HL-60/S4 treated with retinoic acid at 250 ng/mL for 4 days and 3 days (cell line): Measurements from ENCODE around the gene PLD2.
"Not testable (repeated sequence)": the region's sequence is repeated elsewhere in the genome, so short reads cannot be mapped to it uniquely, and the experiment has no call there.

Experiments
- in situ Hi-C: fragments of 300-500 bp; cut with MboI; formaldehyde crosslinking; loops from 2 replicates; pipeline ENCODE4 v1.7.0; 2022; ENCODE audit warnings: low sequenced_read_pairs

PLD2 gene

DNA sequence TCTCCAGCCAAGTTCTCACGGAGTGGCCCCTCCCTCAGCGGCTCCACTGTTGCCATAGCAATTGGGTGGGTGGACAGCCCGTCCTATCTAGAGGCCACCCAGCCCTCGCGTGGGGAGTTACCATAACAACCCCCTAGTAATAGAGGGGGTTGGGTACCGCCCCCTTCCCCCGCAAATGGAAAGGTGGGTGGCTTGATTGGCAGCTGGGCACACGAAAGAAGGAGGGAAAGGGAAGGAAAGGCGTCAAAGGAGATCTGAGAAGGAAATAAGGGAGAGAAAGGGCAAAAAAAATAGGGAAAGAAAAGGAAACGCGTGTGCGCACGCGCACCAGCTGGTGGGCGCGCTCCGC is 25.9 kb downstream of the PLD2 start:
- in situ Hi-C loops, result not testable (repeated sequence)

DNA sequence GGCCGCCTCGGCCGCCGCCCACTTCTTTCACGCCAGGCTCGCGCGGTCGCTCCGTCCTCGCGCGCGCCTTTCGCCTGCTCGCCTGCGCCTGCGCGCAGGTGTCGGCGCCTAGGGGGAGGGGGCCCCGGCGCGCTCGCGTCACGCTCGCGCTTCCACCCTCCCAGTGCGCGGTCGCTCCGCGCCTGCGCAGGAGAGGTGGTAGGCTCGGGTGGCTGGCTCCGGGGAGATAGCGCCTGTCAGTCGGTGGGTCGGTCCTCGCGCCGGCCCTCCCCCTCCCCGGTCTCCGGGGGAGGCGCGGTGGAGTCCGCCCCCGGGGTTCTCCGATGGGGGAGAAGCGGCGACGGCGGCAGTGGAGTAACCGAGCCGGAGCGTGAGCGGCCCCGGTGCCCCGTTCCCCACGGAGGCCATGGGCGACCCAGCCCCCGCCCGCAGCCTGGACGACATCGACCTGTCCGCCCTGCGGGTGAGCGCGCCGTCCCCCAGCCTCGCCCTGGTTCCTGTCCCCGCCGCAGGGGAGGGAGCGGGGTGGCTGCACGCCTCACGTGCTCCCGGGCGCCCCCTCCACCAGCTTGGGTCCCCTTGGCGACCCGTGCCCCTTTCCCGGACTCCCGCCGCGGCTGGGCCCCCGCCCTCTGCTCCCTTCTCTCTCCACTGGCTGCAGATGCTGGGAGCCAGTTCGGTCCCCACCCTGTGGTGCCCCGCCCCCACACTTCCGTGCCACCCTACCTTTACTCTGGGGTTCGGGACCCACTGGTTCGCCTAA is 26.4 kb downstream of the PLD2 start, which contains the start of gene MINK1:
Gene MINK1 (plus strand): TSS at position 163 of the 763 bp plus-strand sequence. CDS start 244 bp downstream, at position 407.
- in situ Hi-C loops, result no loop called here

DNA sequence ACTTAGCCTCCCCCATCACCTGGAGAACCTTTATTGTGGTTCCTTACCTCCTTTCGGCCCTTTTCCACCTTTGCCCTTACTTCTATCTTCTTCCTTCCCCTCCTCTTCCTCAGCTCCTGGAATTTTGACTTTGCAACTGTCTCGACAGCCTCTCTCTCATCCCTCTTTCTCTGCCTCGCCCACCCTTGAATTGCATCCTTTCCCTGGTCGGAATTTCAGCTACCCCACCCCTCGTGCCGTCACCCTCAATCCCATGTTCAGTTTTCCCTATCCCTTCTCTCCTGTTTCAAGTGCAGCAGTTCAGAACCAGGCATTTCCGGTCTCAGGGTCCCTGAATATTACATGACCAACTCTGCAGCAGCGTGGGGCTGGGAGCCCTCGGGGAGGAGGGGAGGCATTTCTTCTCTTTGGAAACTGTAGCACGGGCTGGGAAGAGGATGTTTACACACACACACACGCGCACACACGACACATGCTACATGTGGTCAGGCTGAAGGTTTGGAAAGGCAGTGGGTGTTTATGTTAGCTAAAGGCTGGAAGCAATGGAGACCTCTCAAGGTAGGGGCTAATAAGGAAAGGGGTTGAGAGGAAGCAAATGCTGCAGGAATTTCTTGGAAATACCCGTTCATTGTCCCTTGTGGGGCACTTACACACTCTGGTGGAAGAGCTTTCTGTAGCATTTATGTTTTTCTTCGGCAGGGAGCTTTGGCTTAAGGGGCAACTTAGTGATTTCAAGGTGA is 27.2 kb downstream of the PLD2 start:
- in situ Hi-C loops, result no loop called here

DNA sequence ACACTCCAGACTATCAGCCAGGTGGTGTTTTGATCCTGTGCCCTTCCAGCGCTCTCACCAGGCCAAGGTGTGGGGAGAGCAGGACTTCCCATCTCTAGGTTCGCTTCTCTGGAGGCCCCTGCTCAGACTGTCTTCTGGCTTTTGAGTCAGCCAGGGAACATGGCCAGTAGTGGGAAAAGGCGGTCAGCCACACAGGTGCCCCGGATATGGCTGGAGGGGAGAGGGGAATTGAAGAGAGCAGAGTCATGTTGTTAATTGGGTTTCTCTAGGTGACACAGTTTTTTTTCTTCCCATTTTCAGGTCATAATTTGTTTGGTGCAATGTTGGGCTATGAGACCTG is 27.7 kb downstream of the PLD2 start:
- in situ Hi-C loops, result no loop called here

DNA sequence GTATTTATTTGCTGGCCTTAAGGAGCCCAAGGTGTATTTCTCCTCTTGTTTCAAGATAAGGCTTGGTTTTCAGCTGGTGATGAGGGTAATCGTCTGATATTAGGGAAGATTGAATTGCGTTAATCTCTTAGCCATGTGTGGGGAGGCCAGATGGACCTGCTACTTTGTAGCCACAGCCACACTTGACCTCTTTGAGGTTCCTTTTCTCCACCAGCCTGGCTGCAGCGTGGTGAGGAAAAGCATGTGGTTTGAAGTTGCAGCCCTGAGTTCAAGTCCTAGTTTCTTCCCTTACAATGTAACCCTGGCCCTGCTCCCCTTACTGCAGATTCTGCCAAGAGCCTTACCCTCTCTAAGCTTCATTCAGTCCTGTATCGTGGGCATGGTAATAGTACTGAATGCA is 29.3 kb downstream of the PLD2 start:
- in situ Hi-C loops, result no loop called here

DNA sequence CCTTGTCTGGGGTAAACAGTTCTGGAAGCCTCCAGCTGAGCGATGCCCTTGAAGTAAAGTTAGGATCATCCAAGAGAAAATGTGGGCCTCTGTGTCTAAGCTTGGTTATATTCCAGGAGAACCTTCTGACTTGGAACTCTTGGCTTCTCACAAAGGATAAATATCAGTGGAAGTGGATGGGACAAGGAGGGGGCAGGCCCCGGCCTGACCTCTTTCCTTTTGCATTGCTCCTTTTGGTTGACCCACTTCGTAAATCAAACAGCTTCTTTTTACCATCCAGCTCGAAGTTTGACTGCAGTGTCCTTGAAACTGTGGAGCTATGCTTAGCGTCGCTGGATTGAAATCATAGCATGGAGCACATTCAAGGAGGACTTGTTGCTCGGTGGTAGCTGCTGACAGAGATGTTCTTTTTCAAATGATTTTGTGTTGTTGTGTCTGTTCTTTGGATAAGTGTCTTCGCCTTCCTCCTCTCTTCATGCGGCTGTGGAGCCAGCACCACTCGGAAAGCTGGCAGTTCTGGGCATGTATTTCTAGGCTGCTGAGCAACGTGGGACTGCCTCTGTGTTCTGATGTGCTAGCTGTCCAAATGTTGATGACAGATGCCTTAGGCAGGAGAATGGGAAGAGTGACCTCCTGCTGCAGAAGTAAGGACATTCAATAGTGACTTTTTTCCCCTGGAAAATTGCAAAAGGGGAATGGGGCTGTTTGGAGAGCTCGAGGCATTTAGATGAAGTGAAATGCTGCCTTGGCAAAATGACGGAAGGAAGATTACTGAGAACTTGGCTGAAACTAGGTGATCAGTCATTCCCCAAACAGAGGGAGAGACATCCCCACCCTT is 30.7 kb downstream of the PLD2 start:
- in situ Hi-C loops, result no loop called here

DNA sequence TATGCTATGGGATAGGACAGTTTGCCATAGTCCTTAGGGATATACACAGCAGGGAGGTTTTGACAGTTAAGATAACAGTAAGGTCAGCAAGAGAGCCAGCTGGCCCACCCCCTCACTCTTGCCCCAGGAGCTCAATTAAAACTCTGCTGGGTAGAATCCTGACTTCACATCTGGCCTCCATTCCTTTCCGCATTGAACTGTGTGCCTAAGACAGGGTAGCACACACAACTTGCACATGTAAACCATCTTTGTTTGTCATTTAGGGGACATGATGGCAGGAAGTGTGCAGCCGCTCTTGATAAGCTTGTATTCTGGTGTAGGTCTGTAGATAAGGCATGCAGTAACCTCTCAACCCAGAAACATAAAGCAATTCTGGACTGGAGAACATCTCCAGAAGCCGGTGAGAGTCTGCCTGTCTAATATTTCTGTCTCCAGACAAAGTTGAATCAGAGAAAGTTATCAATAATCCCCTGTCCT is 31.4 kb downstream of the PLD2 start:
- in situ Hi-C loops, result no loop called here

DNA sequence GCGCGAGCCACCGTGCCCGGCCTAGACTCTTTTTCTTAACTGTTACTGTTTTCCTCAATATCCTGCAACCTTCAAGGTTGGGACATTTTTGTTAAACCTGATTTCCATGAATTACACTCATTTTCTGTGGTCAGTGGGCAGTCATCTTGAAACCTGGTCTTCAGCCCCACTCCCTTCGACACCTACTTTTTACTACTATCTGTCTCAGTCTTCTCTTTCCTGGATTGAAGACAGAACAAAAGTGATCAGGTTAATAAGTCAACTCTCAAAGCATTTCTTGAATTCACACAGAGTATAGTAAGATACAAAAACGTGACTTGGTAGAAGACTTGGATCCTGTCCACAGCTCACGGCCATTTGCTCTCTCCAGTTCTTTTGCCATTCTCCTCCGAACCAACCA is 32.3 kb downstream of the PLD2 start:
- in situ Hi-C loops, result no loop called here

DNA sequence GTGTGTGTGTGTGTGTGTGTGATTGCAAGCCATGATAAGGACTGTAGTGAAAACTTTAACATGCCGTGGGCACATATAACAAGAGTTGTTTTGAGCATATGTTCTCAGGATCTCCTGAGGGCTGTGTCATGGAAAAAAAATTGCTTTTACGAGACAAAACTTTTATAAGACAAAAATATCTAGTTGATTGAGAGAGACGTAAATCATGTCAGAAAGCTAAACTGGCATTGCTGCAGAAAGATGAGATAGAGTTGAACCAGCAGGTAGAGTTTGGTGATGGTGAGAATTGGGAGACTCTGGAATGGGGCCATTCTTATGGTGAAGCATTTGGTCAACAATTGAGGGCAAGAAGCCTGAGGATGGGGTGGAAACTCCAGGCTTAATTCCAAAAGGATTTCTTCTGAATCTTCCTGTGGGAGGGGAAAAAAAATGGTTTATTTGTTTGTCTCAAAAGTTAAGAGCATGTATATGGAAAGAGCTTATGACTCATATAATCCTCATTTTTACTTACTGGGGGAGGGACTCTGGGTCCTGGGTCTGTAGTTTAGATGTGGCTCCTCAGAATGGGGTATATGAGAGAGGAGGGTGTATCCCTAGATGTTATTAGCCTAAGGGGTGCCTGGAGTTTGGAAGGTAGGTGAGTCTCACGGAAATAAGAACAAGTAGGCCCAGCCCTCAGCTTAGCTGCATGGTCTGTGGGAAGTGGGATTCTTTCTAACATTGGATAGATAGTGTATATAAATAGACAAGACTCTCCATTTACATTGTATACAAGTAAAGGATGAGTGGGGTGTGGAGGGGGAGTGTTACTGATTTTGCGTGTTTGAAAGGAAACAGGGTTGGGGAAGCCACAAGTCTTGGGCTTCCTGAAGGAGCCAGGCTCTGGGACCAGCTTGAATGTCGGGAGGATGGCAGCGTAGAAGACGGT is 33.3 kb downstream of the PLD2 start:
- in situ Hi-C loops, result no loop called here

DNA sequence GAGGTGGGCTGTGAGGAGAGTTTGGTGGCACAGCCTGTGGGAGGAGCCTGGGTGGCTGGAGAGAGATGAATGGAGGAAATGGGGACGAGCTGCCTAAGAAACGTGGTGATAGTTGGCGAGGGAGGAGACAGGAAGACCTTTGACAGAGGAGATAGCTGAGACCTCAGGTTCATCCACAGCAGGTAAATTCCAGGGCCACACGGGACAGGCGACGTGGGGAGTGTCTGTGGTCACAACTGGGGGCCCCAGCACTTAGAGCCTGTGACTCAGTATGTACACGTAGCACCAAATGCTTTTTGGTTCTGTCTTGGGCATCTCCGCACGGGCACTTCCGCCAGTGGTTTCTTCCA is 33.9 kb downstream of the PLD2 start:
- in situ Hi-C loops, result no loop called here

DNA sequence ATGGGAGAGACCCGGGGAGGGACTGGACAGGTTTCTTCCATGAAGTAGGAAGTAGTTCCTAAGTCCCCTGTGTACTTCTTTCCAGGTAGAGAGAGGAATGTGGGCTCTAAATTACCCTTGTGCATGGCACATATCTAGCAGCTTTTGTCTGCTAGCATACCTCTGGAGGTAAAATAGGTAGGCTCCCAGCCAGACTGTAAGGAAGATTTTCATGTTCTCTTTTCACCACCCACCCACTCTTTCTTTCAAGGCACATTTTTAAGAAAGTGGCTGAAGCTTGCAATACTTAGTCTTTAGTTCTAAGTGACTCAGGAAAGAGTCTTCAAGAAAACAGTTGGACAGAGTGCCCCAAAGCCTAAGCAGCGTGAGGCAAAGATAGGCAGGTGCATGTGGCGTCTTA is 35.4 kb downstream of the PLD2 start:
- in situ Hi-C loops, result no loop called here

DNA sequence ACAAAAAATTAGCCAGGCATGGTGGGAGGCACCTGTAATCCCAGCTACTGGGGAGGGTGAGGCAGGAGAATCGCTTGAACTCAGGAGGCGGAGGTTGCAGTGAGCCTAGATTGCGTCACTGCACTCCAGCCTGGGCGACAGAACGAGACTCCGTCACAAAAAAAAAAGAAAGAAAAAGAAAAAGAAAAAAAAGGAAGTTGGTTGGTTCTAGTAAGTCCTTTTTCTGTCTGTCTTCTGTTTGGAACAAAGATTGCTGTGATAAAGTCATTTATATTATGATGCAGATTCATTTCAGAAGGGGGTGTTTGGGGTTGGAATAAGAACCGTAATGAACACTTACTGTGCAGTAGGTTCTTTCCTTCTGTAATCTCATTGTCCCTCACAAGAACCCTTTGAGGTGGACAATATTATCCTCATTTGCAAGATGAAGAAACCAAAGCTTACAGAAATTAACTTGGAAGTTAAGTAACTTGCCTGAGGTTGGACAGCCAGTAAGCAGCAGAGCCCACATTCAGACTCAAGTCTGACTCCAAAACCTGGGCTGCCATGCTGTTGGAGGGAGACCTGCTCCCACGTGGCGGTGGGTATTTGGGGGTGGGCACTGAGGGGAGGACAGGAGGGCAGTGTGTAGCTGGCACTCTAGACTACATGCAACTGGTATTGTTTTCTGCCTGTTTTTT is 36.5 kb downstream of the PLD2 start:
- in situ Hi-C loops, result no loop called here

DNA sequence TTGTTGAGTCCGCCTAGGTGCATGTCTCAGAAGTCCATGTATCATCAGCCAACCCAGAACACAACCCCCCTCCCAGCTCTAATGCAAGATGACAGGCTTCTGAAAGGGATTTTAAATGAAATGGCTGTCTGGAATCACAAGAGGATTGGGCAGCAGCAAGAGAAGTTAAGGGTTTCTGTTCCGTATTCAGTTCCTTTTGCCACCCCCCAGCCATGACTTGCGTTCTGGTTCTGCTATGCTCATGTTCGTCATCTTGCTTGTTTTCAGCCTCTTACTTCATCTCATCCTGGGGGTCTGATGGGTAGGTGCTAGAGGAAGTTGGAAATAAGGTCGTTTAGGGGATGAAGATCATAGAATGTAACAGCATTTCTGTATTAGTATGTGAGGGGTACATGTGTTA is 38.2 kb downstream of the PLD2 start:
- in situ Hi-C loops, result no loop called here

DNA sequence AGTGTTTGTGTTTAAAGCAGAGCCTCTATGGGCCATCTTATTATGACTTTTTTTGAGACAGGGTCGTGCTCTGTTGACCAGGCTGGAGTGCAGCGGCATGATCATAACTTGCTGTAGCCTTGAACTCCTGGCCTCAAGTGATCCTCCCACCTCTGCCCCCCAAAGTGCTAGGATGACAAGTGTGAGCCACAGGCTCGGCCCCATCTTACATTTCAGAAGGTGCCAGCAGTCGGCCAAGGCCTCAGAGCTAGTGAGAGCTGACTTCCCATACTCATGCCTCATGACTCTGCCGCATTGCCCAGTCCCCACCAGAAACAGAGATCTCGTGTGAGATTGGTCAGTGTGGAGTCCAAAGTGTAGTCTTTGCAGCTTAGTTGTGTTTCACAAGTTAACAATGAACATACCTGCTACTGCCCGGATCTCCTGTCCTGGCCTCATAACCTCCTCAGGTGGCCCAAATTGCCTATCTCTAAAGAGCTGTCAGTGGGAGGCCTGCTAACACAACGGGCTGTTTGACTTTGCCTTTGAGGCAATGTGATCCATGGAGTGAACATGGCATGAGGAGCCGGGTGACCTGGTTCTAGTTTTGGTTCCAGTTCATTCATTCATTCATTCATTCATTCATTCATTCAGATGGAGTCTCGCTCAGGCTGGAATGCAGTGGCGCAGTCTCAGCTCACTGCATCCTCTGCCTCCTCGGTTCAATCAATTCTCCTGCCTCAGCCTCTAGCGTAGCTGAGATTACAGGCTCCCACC is 39.9 kb downstream of the PLD2 start:
- in situ Hi-C loops, result no loop called here

DNA sequence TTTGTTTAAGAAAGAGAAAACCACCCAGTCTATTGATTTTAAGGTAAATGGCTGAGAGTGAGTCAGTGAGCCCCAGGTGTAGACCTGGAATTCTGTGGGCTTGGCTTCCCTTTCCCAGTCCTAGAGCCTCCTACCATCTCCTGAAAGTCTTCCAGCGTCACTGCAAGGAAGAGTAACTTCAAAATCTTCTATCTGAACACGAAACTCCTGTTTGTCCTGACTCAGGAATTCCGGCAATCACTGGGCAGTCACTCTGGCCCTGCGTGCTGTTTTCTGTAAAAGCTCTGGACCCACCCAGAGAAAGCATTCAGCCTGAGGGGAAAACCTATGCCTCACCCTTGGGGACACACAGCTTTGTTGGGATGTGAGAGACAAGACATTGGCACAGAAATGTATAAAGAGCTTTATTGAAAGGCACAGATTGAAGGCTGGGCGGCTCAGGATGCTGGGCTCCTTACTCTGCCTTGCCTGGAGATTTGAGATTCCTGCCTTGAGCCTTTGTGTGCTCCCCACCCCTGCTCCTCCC is 42.1 kb downstream of the PLD2 start:
- in situ Hi-C loops, result no loop called here

DNA sequence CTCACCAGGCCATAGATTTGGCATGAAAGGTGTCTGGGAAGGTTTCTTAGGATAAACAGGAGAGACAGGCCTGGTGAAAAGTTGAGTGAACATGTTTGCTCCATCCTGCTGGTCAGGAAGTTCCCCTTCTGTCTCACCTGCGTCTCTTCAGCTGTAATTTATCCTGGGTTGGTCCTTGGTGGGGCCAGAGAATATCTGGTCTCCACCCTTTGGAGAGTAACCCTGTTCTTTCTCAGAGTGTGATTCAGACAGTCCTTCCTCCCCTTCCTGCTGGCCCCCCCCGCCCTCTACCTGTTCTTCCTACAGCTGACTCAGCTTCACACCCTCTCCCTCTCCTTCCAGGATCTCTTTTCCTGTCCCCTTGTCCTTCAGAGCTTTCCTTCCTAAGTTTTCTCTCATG is 43.3 kb downstream of the PLD2 start:
- in situ Hi-C loops, result no loop called here

DNA sequence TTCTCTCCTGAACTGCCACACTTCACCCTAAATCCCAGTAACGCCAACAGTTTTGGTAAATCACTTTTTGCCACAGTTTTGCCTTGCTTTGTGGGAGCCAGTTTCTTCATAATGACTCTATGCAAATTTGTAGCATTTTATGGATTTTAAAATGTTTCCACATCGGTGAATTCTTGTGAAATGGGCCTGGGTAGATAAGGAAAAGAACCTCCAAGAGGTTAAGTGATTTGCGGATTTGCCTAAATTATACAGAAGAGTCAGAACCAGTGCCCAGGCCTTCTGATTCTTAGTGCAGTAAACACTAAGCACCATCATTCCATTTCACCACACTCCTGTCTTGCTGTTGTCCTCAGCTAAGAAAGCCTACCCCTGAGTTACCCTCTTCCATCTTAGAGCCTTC is 44.1 kb downstream of the PLD2 start:
- in situ Hi-C loops, result no loop called here

DNA sequence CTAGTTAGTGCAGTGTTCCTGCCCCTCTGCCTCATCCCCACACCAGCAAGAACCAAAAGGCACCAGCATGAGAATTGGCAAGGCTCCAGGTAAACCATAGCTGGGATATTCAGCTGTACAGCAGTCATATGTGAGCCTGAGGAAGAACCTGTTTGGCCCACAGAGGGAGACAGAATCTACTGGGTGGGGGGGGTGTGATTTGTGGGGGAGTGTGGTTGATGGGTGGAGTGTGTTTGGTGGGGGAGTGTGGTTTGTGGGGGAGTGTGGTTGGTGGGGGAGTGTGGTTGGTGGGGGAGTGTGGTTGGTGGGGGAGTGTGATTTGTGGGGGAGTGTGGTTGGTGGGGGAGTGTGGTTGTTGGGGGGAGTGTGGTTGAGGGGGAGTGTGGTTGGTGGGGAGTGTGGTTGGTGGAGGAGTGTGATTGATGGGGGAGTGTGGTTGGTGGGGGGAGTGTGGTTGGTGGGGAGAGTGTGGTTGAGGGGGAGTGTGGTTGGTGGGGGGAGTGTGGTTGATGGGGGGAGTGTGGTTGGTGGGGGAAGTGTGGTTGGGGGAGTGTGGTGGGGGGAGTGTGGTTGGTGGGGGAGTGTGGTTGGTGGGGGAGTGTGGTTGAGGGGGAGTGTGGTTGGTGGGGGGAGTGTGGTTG is 45.7 kb downstream of the PLD2 start:
- in situ Hi-C loops, result no loop called here

DNA sequence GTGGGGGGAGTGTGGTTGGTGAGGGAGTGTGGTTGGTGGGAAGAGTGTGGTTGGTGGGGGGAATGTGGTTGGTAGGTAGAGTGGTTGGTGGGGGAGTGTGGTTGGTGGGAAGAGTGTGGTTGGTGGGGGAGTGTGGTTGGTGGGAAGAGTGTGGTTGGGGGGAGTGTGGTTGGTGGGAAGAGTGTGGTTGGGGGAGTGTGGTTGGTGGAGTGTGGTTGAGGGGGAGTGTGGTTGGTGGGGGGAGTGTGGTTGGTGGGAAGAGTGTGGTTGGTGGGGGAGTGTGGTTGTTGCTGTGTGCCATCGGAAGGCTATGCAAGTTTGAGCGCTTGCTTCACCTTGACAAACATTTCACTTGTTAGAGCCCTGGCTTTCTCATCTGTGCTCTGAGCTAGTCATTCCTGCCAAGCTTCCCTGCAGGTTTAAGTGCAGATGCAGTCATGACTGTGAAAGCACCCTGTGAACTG is 46.3 kb downstream of the PLD2 start:
- in situ Hi-C loops, result no loop called here
